Measurements from ENCODE around the gene RNH1. TPM values are rescaled to one million over a fixed set of nuclear protein-coding genes. Genes with fewer than 3 reads are reported as not detected.
A peak's percentile ranks its signal among the peaks of the same experiment; 100 is the strongest.

Gene RNH1
- total and polyA plus RNA-seq, 4 experiments from 2014 or later = 98.4 to 187 (median 134) TPM

DNA sequence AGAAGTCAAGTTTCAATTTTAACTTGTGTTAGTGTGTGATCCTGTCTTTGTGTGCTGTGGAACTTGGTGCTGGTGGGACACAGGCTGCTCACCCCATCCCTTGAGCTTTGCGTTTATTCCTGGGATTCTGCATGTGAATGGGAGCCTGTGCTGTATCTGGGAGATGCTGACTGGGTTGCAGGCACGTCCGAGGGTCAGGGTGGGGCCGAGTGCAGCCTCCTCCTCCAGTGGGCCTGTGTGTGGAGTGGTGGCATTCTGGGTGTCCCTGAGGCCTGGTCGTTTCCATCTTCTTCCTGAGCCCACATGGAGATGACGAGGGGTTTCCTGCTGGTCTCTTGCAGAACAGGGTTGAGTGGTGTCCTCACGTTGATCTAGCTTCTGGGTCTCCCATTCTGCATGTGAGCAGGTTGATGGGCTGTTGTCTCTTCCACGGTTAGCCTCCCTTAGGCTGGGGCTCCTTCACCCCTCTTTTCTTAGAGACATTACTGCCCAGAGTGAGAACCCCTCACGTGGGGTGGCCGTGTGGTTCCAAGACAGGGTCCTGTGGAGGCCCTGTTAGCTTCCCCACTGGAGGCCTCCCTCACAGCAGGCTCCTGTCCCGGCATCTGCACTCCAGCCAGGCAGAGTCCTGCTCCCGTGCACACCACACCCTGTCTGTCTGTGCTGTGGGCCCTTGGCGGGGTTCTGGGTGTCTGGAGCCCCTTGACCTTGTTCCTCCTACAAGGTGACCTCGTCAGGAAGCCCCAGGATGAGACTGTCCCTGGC lies 52.1 kb downstream of the RNH1 start:
- H3K27me3 ChIP-seq (ENCODE audit: insufficient read depth, low read length) = no peaks in the 10 kb centered on the region
- H3K36me3 ChIP-seq (ENCODE audit: insufficient read depth, low read length) = peaks cover 8% of the 10 kb centered on the region
- no peaks in the 10 kb centered on the region for H3K27me3 Mint-ChIP-seq
- no peak overlapping the region for H3K4me3 Mint-ChIP-seq
- ChIA-PET POLR2A (ENCODE audit: partially characterized antibody) (interaction anchor here (19.6 kb wide), 1 partner anchor 44 kb away, joined by 539 read pairs; the partner anchor contains the start of gene SIGIRR), CTCF (ENCODE audit: partially characterized antibody) (interaction anchor here (1.3 to 2.5 kb wide), 2 partner anchors 36 to 48 kb away, joined by 3 to 10 read pairs; no protein-coding TSS in a partner anchor)
- no peaks in the 10 kb centered on the region for H3K9me3 ChIP-seq (ENCODE audit: control insufficient read depth in 1 of 2, low read length in 2 of 2)
- H3K27ac ChIP-seq (ENCODE audit: low read depth, low read length) = no peak overlapping the region
- peak in 1 of 5 donors; percentile 20 for DNase-seq
- peaks cover 0 to 23% of the 10 kb centered on the region in 2 donors for H3K36me3 Mint-ChIP-seq
- H3K4me1 ChIP-seq (ENCODE audit: insufficient read depth, low read length) = peaks cover 33% of the 10 kb centered on the region
- peak overlapping the region in 6 of 7 donors; percentile 50 to 86 (median 73) for H3K27ac Mint-ChIP-seq
- no peak overlapping the region for H3K4me3 ChIP-seq (ENCODE audit: low read length in 2 of 2)
- H3K9me3 Mint-ChIP-seq = no peaks in the 10 kb centered on the region
- H3K4me1 Mint-ChIP-seq = peaks cover 28 to 48% (median 39%) of the 10 kb centered on the region in 4 donors
- intact Hi-C loops (cut with micrococcal nuclease) = loop anchor here (10.0 kb wide), 1 partner anchor 270 kb away; no protein-coding TSS in a partner anchor

DNA sequence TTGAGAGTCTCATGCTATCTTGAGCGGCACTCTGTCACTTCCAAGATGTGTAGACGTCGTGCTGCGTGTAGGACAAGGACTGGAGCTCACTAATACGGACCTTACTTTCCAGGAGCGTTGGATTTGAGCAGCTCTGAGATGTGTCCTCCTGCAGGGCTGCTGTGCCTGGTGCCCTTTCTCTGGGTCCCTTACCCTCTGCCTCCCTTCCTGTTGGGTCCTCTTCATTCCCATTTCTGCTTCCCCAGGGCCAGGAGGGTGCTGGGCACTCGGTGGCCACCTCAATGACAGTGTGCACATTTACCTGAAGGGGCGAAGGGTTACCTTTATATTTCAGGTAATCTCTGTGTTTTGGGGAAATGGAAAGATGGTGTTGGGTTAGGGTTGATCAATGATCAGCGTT lies 53.0 kb downstream of the RNH1 start:
- Mint-ChIP-seq H3K9me3 (no peaks in the 10 kb centered on the region), H3K27me3 (no peaks in the 10 kb centered on the region), H3K4me3 (no peak overlapping the region), H3K27ac (peak overlapping the region in 5 of 7 donors; percentile 48 to 79 (median 59)), H3K4me1 (peaks cover 29 to 58% (median 43%) of the 10 kb centered on the region in 4 donors), H3K36me3 (peaks cover 0 to 23% of the 10 kb centered on the region in 2 donors)
- peaks cover 8% of the 10 kb centered on the region for H3K36me3 ChIP-seq (ENCODE audit: insufficient read depth, low read length)
- DNase-seq = peak in 1 of 5 donors; percentile 30
- ChIA-PET POLR2A (ENCODE audit: partially characterized antibody) (interaction anchor here (19.6 kb wide), 1 partner anchor 43 kb away, joined by 539 read pairs; the partner anchor contains the start of gene SIGIRR), CTCF (ENCODE audit: partially characterized antibody) (interaction anchor here (1.3 to 7.6 kb wide), 4 partner anchors 37 to 52 kb away, joined by 3 to 103 read pairs (median 6); partner anchors contain the start of gene SIGIRR)
- H3K9me3 ChIP-seq (ENCODE audit: control insufficient read depth in 1 of 2, low read length in 2 of 2) = no peaks in the 10 kb centered on the region
- no peak overlapping the region for H3K27ac ChIP-seq (ENCODE audit: low read depth, low read length)
- H3K27me3 ChIP-seq (ENCODE audit: insufficient read depth, low read length) = no peaks in the 10 kb centered on the region
- no peak overlapping the region for H3K4me3 ChIP-seq (ENCODE audit: low read length in 2 of 2)
- H3K4me1 ChIP-seq (ENCODE audit: insufficient read depth, low read length) = peaks cover 42% of the 10 kb centered on the region
- intact Hi-C loops (cut with micrococcal nuclease) = loop anchor here (10.0 kb wide), 1 partner anchor 271 kb away; no protein-coding TSS in a partner anchor

- no peaks in the 10 kb centered on the region for H3K27me3 Mint-ChIP-seq
- H3K4me1 Mint-ChIP-seq = peaks cover 32 to 60% (median 47%) of the 10 kb centered on the region in 4 donors
- Histone ChIP-seq H3K4me1 (ENCODE audit: insufficient read depth, low read length) (peaks cover 47% of the 10 kb centered on the region), H3K27ac (ENCODE audit: low read depth, low read length) (no peak overlapping the region), H3K4me3 (ENCODE audit: low read length in 2 of 2) (no peak overlapping the region), H3K36me3 (ENCODE audit: insufficient read depth, low read length) (peaks cover 8% of the 10 kb centered on the region), H3K27me3 (ENCODE audit: insufficient read depth, low read length) (no peaks in the 10 kb centered on the region), H3K9me3 (ENCODE audit: control insufficient read depth in 1 of 2, low read length in 2 of 2) (no peaks in the 10 kb centered on the region)
- H3K4me3 Mint-ChIP-seq = no peak overlapping the region
- DNase-seq = peak in 1 of 5 donors; percentile 30
- peaks cover 0 to 23% of the 10 kb centered on the region in 2 donors for H3K36me3 Mint-ChIP-seq
- CTCF ChIA-PET (ENCODE audit: partially characterized antibody) = interaction anchor here (1.0 to 7.6 kb wide), 6 partner anchors 38 to 203 kb away, joined by 3 to 103 read pairs (median 6); partner anchors contain the start of gene SIGIRR
- peak overlapping the region in 6 of 7 donors; percentile 30 to 76 (median 54) for H3K27ac Mint-ChIP-seq
- H3K9me3 Mint-ChIP-seq = no peaks in the 10 kb centered on the region
- intact Hi-C loops (cut with micrococcal nuclease) = loop anchor here (10.0 kb wide), 1 partner anchor 271 kb away; no protein-coding TSS in a partner anchor
- POLR2A ChIA-PET (ENCODE audit: partially characterized antibody) = interaction anchor here (19.6 kb wide), 1 partner anchor 42 kb away, joined by 539 read pairs; the partner anchor contains the start of gene SIGIRR
Observed at GRCh38 chr11:453564-453963, 53.5 kb downstream of the RNH1 start.

DNA sequence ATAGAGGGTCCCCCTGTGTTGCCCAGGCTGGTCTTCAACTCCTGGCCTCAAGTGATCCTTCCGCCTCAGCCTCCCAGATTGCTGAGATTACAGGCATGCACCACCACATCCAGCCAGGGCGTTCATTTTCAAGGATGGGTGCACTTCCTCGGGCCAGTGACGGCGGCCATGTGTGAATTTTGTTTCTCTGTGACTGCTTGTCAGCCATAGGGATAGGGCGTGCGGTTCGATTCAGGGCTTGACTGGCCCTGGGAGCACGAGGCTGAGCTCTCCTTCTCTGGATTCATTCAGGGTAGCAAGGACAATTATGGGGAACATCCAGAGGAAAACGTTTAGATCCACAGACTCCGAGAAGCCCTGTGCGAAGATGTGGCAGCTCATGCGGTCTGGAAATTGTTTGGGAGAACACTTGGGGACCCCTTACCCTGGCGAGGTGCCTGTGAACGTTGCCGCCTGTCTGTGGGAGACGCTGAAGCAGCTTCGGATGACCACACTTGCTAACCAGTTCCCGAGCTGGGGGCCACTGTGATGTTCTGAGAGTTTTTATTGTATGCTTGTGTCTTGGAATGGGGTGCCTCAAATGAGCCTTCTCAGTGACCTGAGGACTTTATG lies 54.0 kb downstream of the RNH1 start:
- peak overlapping the region in 2 of 8 donors; percentile 9 to 17 for H3K4me3 Mint-ChIP-seq

GRCh38 chr11:452203-452744 lies 54.8 kb downstream of the RNH1 start:
- peaks cover 8% of the 10 kb centered on the region for H3K36me3 ChIP-seq (ENCODE audit: insufficient read depth, low read length)
- H3K9me3 ChIP-seq (ENCODE audit: control insufficient read depth in 1 of 2, low read length in 2 of 2) = no peaks in the 10 kb centered on the region
- intact Hi-C loops (cut with micrococcal nuclease) = loop anchor here (10.0 kb wide), 1 partner anchor 273 kb away; no protein-coding TSS in a partner anchor
- no peak overlapping the region for H3K27ac ChIP-seq (ENCODE audit: low read depth, low read length)
- peak in 1 of 5 donors; percentile 22 for DNase-seq
- Mint-ChIP-seq H3K4me1 (peaks cover 27 to 58% (median 42%) of the 10 kb centered on the region in 4 donors), H3K36me3 (peaks cover 0 to 25% of the 10 kb centered on the region in 2 donors), H3K27me3 (no peaks in the 10 kb centered on the region), H3K9me3 (no peaks in the 10 kb centered on the region), H3K4me3 (peak overlapping the region in 1 of 8 donors; percentile 22), H3K27ac (peak overlapping the region in 4 of 7 donors; percentile 41 to 78 (median 67))
- ChIA-PET POLR2A (ENCODE audit: partially characterized antibody) (interaction anchor here (19.6 kb wide), 1 partner anchor 41 kb away, joined by 539 read pairs; the partner anchor contains the start of gene SIGIRR), CTCF (ENCODE audit: partially characterized antibody) (interaction anchor here (0.9 to 7.6 kb wide), 8 partner anchors 39 to 201 kb away, joined by 3 to 103 read pairs (median 14); partner anchors contain the start of genes IFITM2 and SIGIRR)
- H3K27me3 ChIP-seq (ENCODE audit: insufficient read depth, low read length) = no peaks in the 10 kb centered on the region
- H3K4me3 ChIP-seq (ENCODE audit: low read length in 2 of 2) = no peak overlapping the region
- peaks cover 49% of the 10 kb centered on the region for H3K4me1 ChIP-seq (ENCODE audit: insufficient read depth, low read length)

More for the DNA sequence above, 54.0 kb downstream of the RNH1 start:
- Histone ChIP-seq H3K27ac (ENCODE audit: low read depth, low read length) (no peak overlapping the region), H3K36me3 (ENCODE audit: insufficient read depth, low read length) (peaks cover 8% of the 10 kb centered on the region), H3K4me1 (ENCODE audit: insufficient read depth, low read length) (peaks cover 51% of the 10 kb centered on the region), H3K4me3 (ENCODE audit: low read length in 2 of 2) (no peak overlapping the region), H3K27me3 (ENCODE audit: insufficient read depth, low read length) (no peaks in the 10 kb centered on the region), H3K9me3 (ENCODE audit: control insufficient read depth in 1 of 2, low read length in 2 of 2) (no peaks in the 10 kb centered on the region)
- no peak for DNase-seq
- peaks cover 0 to 25% of the 10 kb centered on the region in 2 donors for H3K36me3 Mint-ChIP-seq
- no peaks in the 10 kb centered on the region for H3K27me3 Mint-ChIP-seq
- ChIA-PET CTCF (ENCODE audit: partially characterized antibody) (interaction anchor here (1.0 to 7.6 kb wide), 5 partner anchors 39 to 202 kb away, joined by 3 to 103 read pairs (median 26); partner anchors contain the start of gene SIGIRR), POLR2A (ENCODE audit: partially characterized antibody) (interaction anchor here (19.6 kb wide), 1 partner anchor 42 kb away, joined by 539 read pairs; the partner anchor contains the start of gene SIGIRR)
- peaks cover 34 to 64% (median 49%) of the 10 kb centered on the region in 4 donors for H3K4me1 Mint-ChIP-seq
- no peaks in the 10 kb centered on the region for H3K9me3 Mint-ChIP-seq
- intact Hi-C loops (cut with micrococcal nuclease) = loop anchor here (10.0 kb wide), 1 partner anchor 272 kb away; no protein-coding TSS in a partner anchor
- peak overlapping the region; percentile 45 to 77 (median 68) for H3K27ac Mint-ChIP-seq

GRCh38 chr11:451738-452137 lies 55.3 kb downstream of the RNH1 start:
- ChIA-PET CTCF (ENCODE audit: partially characterized antibody) (interaction anchor here (0.8 to 7.6 kb wide), 12 partner anchors 9 to 217 kb away, joined by 3 to 103 read pairs (median 4); partner anchors contain the start of genes IFITM2 and SIGIRR), POLR2A (ENCODE audit: partially characterized antibody) (interaction anchor here (1.2 to 19.6 kb wide), 7 partner anchors 13 to 201 kb away, joined by 6 to 539 read pairs (median 7); partner anchors contain the start of genes HRAS, LRRC56 and SIGIRR)
- peak overlapping the region; percentile 85 for H3K27ac ChIP-seq (ENCODE audit: low read depth, low read length)
- no peak overlapping the region for H3K4me3 ChIP-seq (ENCODE audit: low read length in 2 of 2)
- H3K4me1 Mint-ChIP-seq = peaks cover 22 to 53% (median 36%) of the 10 kb centered on the region in 4 donors
- H3K4me3 Mint-ChIP-seq = peak overlapping the region in 4 of 8 donors; percentile 91 to 99 (median 96)
- no peaks in the 10 kb centered on the region for H3K27me3 ChIP-seq (ENCODE audit: insufficient read depth, low read length)
- no peaks in the 10 kb centered on the region for H3K27me3 Mint-ChIP-seq
- H3K36me3 Mint-ChIP-seq = peaks cover 0 to 24% of the 10 kb centered on the region in 2 donors
- intact Hi-C loops (cut with micrococcal nuclease) = loop anchor here (1.0 to 10.0 kb wide), 5 partner anchors 67 to 273 kb away; no protein-coding TSS in a partner anchor
- peaks cover 8% of the 10 kb centered on the region for H3K36me3 ChIP-seq (ENCODE audit: insufficient read depth, low read length)
- H3K9me3 Mint-ChIP-seq = no peaks in the 10 kb centered on the region
- peak overlapping the region; percentile 81 to 99 (median 97) for H3K27ac Mint-ChIP-seq
- peaks cover 43% of the 10 kb centered on the region for H3K4me1 ChIP-seq (ENCODE audit: insufficient read depth, low read length)
- peak in 1 of 5 donors; percentile 38 for DNase-seq
- no peaks in the 10 kb centered on the region for H3K9me3 ChIP-seq (ENCODE audit: control insufficient read depth in 1 of 2, low read length in 2 of 2)
